ENCODE measurements around the gene PCDHGA11.
A peak's percentile ranks its signal among the peaks of the same experiment; 100 is the strongest.
"Not testable (repeated sequence)": the region's sequence is repeated elsewhere in the genome, so short reads cannot be mapped to it uniquely, and the experiment has no call there.

PCDHGA11 gene

DNA sequence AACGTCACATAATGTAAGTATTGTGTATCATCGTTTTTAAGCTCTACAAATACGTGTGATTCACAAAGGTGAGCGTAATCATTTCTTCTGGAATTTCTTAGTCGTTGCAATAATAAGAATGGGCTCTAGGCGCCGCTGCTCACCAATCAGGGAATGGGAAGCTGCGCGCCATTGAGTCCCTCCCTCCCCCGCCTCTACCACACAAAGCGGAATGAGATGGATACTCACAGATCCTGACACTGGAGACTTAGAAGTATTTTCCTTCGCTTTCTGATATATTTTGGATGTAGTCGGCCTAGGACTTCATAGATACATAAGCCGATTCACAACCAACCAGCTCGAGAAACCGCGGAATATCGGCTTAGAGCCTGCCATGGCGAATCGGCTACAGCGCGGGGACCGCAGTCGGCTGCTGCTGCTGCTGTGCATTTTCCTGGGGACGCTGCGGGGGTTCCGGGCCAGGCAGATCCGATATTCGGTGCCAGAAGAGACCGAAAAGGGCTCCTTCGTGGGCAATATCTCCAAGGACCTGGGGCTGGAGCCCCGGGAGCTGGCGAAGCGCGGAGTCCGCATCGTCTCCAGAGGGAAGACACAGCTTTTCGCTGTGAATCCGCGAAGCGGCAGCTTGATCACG is at the start of gene PCDHGA11:
TSS of gene PCDHGA11 (plus strand) at position 197 of the 634 bp plus-strand sequence. CDS start at position 374, 177 bp downstream.
- peak in 4 of 42 donors; percentile 30 to 55 (median 45) for DNase-seq
- intact Hi-C loops (cut with DNase I): loop anchor here (10.0 kb wide), 1 partner anchor 104 kb away; no protein-coding TSS in a partner anchor

GRCh38 chr5:141371572-141372475 is 49.0 kb upstream of the PCDHGA11 start:
- no peak for DNase-seq
- intact Hi-C loops (cut with DNase I): no loop called here

- intact Hi-C loops (cut with DNase I): no loop called here
- DNase-seq: no peak
Measured at GRCh38 chr5:141373673-141374317, 47.1 kb upstream of the PCDHGA11 start, which contains the start of gene PCDHGA6. PCDHGA6 (plus strand) TSS chr5:141373891; CDS start chr5:141374084, 193 bp downstream.

DNA sequence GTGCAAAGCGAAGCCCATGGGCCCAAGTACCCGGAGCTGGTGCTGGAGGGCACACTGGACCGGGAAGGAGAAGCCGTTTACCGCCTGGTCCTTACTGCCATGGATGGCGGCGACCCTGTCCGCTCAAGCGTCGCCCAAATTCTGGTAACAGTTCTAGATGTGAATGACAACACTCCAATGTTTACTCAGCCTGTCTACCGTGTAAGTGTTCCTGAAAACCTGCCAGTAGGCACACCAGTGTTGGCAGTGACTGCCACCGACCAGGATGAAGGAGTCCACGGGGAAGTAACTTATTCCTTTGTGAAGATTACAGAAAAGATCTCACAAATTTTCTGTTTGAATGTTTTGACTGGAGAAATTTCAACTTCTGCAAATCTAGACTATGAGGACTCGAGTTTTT is 46.2 kb upstream of the PCDHGA11 start:
- DNase-seq: no peak
- intact Hi-C loops (cut with DNase I): no loop called here

GRCh38 chr5:141375444-141376155 is 45.3 kb upstream of the PCDHGA11 start:
- not testable (repeated sequence) for DNase-seq

GRCh38 chr5:141382469-141383294 is 38.2 kb upstream of the PCDHGA11 start, which contains the start of gene PCDHGA7:
PCDHGA7 (plus strand) TSS chr5:141382742; CDS start chr5:141382900, 158 bp downstream.
- intact Hi-C loops (cut with DNase I): no loop called here

More at GRCh38 chr5:141375444-141376155, 45.3 kb upstream of the PCDHGA11 start:
- intact Hi-C loops (cut with DNase I): not testable (repeated sequence)

GRCh38 chr5:141383345-141383744 is 37.5 kb upstream of the PCDHGA11 start:
- DNase-seq: no peak

More at GRCh38 chr5:141382469-141383294, 38.2 kb upstream of the PCDHGA11 start, which contains the start of gene PCDHGA7:
- DNase-seq: no peak

GRCh38 chr5:141384471-141385267 is 36.2 kb upstream of the PCDHGA11 start:
- DNase-seq: no peak
- intact Hi-C loops (cut with DNase I): no loop called here

More at GRCh38 chr5:141383345-141383744, 37.5 kb upstream of the PCDHGA11 start:
- intact Hi-C loops (cut with DNase I): no loop called here

- intact Hi-C loops (cut with DNase I): not testable (repeated sequence)
- peak in 1 of 42 donors; percentile 33 for DNase-seq
Measured at GRCh38 chr5:141387557-141388311, 33.1 kb upstream of the PCDHGA11 start, which contains the start of gene PCDHGB4. PCDHGB4 (plus strand) TSS chr5:141387698; CDS start chr5:141387885, 187 bp downstream.

DNA sequence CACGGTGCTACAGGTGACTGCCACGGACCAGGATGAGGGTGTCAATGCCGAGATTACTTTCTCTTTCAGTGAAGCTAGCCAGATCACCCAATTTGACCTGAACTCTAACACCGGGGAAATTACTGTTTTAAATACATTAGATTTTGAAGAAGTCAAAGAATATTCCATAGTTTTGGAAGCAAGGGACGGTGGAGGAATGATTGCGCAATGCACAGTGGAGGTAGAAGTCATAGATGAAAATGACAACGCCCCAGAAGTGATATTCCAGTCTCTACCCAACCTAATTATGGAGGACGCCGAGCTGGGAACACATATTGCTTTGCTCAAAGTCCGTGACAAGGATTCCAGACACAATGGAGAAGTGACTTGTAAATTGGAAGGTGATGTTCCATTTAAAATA is 32.2 kb upstream of the PCDHGA11 start:
- intact Hi-C loops (cut with DNase I): no loop called here
- DNase-seq: no peak

DNA sequence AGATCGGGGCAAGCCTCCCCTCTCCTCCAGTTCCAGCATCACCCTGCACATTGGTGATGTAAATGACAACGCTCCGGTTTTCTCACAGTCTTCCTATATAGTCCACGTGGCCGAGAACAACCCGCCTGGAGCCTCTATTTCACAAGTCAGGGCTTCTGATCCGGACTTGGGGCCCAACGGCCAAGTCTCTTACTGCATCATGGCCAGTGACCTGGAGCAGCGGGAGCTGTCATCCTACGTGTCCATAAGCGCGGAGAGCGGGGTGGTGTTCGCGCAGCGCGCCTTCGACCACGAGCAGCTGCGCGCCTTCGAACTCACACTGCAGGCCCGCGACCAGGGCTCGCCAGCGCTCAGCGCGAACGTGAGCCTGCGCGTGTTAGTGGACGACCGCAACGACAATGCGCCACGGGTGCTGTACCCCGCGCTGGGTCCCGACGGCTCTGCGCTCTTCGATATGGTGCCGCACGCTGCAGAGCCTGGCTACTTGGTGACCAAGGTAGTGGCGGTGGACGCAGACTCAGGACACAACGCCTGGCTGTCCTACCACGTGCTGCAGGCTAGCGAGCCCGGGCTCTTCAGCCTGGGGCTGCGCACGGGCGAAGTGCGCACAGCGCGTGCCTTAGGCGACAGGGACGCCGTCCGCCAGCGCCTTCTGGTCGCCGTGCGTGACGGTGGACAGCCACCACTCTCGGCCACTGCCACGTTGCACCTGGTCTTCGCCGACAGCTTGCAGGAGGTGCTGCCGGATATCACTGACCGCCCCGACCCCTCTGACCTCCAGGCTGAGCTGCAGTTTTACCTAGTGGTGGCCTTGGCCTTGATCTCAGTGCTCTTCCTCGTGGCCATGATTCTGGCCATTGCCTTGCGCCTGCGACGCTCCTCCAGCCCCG is 31.5 kb upstream of the PCDHGA11 start:
- intact Hi-C loops (cut with DNase I): no loop called here
- DNase-seq: peak in 1 of 42 donors; percentile 31

GRCh38 chr5:141392429-141393198 is 28.2 kb upstream of the PCDHGA11 start, which contains the start of gene PCDHGA8:
PCDHGA8 (plus strand) TSS chr5:141392633; CDS start chr5:141392814, 181 bp downstream.
- intact Hi-C loops (cut with DNase I): no loop called here
- DNase-seq: peak in 1 of 42 donors; percentile 28

DNA sequence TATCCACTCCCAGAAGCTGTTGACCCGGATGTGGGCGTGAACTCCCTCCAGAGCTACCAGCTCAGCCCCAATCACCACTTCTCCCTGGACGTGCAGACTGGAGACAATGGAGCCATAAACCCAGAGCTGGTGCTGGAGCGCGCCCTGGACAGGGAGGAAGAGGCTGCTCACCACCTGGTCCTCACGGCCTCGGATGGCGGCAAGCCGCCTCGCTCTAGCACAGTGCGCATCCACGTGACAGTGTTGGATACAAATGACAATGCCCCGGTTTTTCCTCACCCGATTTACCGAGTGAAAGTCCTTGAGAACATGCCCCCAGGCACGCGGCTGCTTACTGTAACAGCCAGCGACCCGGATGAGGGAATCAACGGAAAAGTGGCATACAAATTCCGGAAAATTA is 27.6 kb upstream of the PCDHGA11 start:
- peak in 1 of 42 donors; percentile 17 for DNase-seq
- intact Hi-C loops (cut with DNase I): no loop called here
